ENCODE data around the gene PTPRF.

Gene PTPRF

GRCh38 chr1:43608827-43609226 lies 78.1 kb downstream of the PTPRF start:
- DNase-seq (ENCODE audit: low spot score), result no peak

GRCh38 chr1:43610339-43610738 lies 79.7 kb downstream of the PTPRF start:
- DNase-seq (ENCODE audit: low spot score), result no peak

GRCh38 chr1:43611950-43612349 lies 81.3 kb downstream of the PTPRF start:
- DNase-seq (ENCODE audit: low spot score), result no peak

- DNase-seq (ENCODE audit: low spot score), result no peak
Measured at GRCh38 chr1:43612406-43612805, 81.7 kb downstream of the PTPRF start.

GRCh38 chr1:43613075-43613942 lies 82.6 kb downstream of the PTPRF start:
- DNase-seq (ENCODE audit: low spot score), result no peak

GRCh38 chr1:43614211-43614610 lies 83.5 kb downstream of the PTPRF start:
- DNase-seq (ENCODE audit: low spot score), result no peak

- DNase-seq (ENCODE audit: low spot score), result no peak
Measured at GRCh38 chr1:43614891-43615290, 84.2 kb downstream of the PTPRF start.

- no peak for DNase-seq (ENCODE audit: low spot score)
Measured at GRCh38 chr1:43616383-43616782, 85.7 kb downstream of the PTPRF start.

GRCh38 chr1:43617011-43617410 lies 86.3 kb downstream of the PTPRF start:
- no peak for DNase-seq (ENCODE audit: low spot score)

- DNase-seq (ENCODE audit: low spot score), result no peak
Measured at GRCh38 chr1:43617668-43618067, 87.0 kb downstream of the PTPRF start.

- no peak for DNase-seq (ENCODE audit: low spot score)
Measured at GRCh38 chr1:43618521-43619313, 88.0 kb downstream of the PTPRF start.

GRCh38 chr1:43619314-43619790 lies 88.7 kb downstream of the PTPRF start:
- no peak for DNase-seq (ENCODE audit: low spot score)

- DNase-seq (ENCODE audit: low spot score), result no peak
Measured at GRCh38 chr1:43619996-43620920, 89.6 kb downstream of the PTPRF start.

- no peak for DNase-seq (ENCODE audit: low spot score)
Measured at GRCh38 chr1:43620956-43621355, 90.3 kb downstream of the PTPRF start.

GRCh38 chr1:43621386-43621785 lies 90.7 kb downstream of the PTPRF start:
- no peak for DNase-seq (ENCODE audit: low spot score)

GRCh38 chr1:43621861-43622260 lies 91.2 kb downstream of the PTPRF start:
- no peak for DNase-seq (ENCODE audit: low spot score)

GRCh38 chr1:43622471-43622870 lies 91.8 kb downstream of the PTPRF start:
- no peak for DNase-seq (ENCODE audit: low spot score)

GRCh38 chr1:43622901-43623780 lies 92.5 kb downstream of the PTPRF start:
- no peak for DNase-seq (ENCODE audit: low spot score)

GRCh38 chr1:43625063-43625780 lies 94.5 kb downstream of the PTPRF start:
- DNase-seq (ENCODE audit: low spot score), result no peak

GRCh38 chr1:43632135-43632670 lies 101.5 kb downstream of the PTPRF start:
- DNase-seq (ENCODE audit: low spot score), result no peak

Measured in germinal center (tissue), 1 donor.